ENCODE results near the gene FIG4.

The FIG4 gene

GRCh38 chr6:109793792-109794191 is 102.7 kb downstream of the FIG4 start:
- Histone ChIP-seq H3K9me3 (ENCODE audit: control insufficient read depth, low read length) (no peaks in the 10 kb centered on the region), H3K36me3 (ENCODE audit: control insufficient read depth, insufficient read depth, low read length) (no peaks in the 10 kb centered on the region), H3K4me1 (ENCODE audit: control insufficient read depth, insufficient read depth, low read length, poor library complexity, severe bottlenecking) (peaks cover 48% of the 10 kb centered on the region), H3K27ac (ENCODE audit: low read depth, low read length, severe bottlenecking) (peak overlapping the region; percentile 58), H3K4me3 (ENCODE audit: extremely low read depth, insufficient read depth, low read length, poor library complexity, severe bottlenecking) (no peak overlapping the region)
- 100% methylated on average over 1 of the region's 1 CpG; no CpG with 5 or more reads in 1 of the 2 experiments for WGBS, 2 experiments (ENCODE audit: insufficient coverage in 2 of 2)

- Histone ChIP-seq H3K27ac (ENCODE audit: low read depth, low read length, severe bottlenecking) (peak overlapping the region; percentile 58), H3K4me3 (ENCODE audit: extremely low read depth, insufficient read depth, low read length, poor library complexity, severe bottlenecking) (no peak overlapping the region), H3K36me3 (ENCODE audit: control insufficient read depth, insufficient read depth, low read length) (no peaks in the 10 kb centered on the region), H3K9me3 (ENCODE audit: control insufficient read depth, low read length) (no peaks in the 10 kb centered on the region), H3K4me1 (ENCODE audit: control insufficient read depth, insufficient read depth, low read length, poor library complexity, severe bottlenecking) (peaks cover 42% of the 10 kb centered on the region)
- WGBS, 2 experiments (ENCODE audit: insufficient coverage in 2 of 2) = 94 to 100% methylated on average over 2 to 3 of the region's 6 CpGs
Observed at GRCh38 chr6:109794201-109794923, 103.3 kb downstream of the FIG4 start.

GRCh38 chr6:109795994-109796555 is 105.0 kb downstream of the FIG4 start:
- peaks cover 33% of the 10 kb centered on the region for H3K4me1 ChIP-seq (ENCODE audit: control insufficient read depth, insufficient read depth, low read length, poor library complexity, severe bottlenecking)
- no peak overlapping the region for H3K4me3 ChIP-seq (ENCODE audit: extremely low read depth, insufficient read depth, low read length, poor library complexity, severe bottlenecking)
- WGBS, 2 experiments (ENCODE audit: insufficient coverage in 2 of 2) = 86 to 89% methylated on average over 4 of the region's 4 CpGs
- H3K36me3 ChIP-seq (ENCODE audit: control insufficient read depth, insufficient read depth, low read length) = no peaks in the 10 kb centered on the region
- no peak overlapping the region for H3K27ac ChIP-seq (ENCODE audit: low read depth, low read length, severe bottlenecking)
- no peaks in the 10 kb centered on the region for H3K9me3 ChIP-seq (ENCODE audit: control insufficient read depth, low read length)

GRCh38 chr6:109799129-109799528 is 108.0 kb downstream of the FIG4 start:
- 80% methylated on average over 2 of the region's 5 CpGs; no CpG with 5 or more reads in 1 of the 2 experiments for WGBS, 2 experiments (ENCODE audit: insufficient coverage in 2 of 2)
- no peak overlapping the region for H3K27ac ChIP-seq (ENCODE audit: low read depth, low read length, severe bottlenecking)
- H3K36me3 ChIP-seq (ENCODE audit: control insufficient read depth, insufficient read depth, low read length) = no peaks in the 10 kb centered on the region
- H3K9me3 ChIP-seq (ENCODE audit: control insufficient read depth, low read length) = no peaks in the 10 kb centered on the region
- H3K4me1 ChIP-seq (ENCODE audit: control insufficient read depth, insufficient read depth, low read length, poor library complexity, severe bottlenecking) = peaks cover 7% of the 10 kb centered on the region
- H3K4me3 ChIP-seq (ENCODE audit: extremely low read depth, insufficient read depth, low read length, poor library complexity, severe bottlenecking) = no peak overlapping the region

- WGBS, 2 experiments (ENCODE audit: insufficient coverage in 2 of 2) = 100% methylated on average over 2 of the region's 3 CpGs
- no peaks in the 10 kb centered on the region for H3K9me3 ChIP-seq (ENCODE audit: control insufficient read depth, low read length)
- no peak overlapping the region for H3K27ac ChIP-seq (ENCODE audit: low read depth, low read length, severe bottlenecking)
- peaks cover 3% of the 10 kb centered on the region for H3K4me1 ChIP-seq (ENCODE audit: control insufficient read depth, insufficient read depth, low read length, poor library complexity, severe bottlenecking)
- H3K36me3 ChIP-seq (ENCODE audit: control insufficient read depth, insufficient read depth, low read length) = no peaks in the 10 kb centered on the region
- no peak overlapping the region for H3K4me3 ChIP-seq (ENCODE audit: extremely low read depth, insufficient read depth, low read length, poor library complexity, severe bottlenecking)
Observed at GRCh38 chr6:109799664-109800063, 108.6 kb downstream of the FIG4 start.

GRCh38 chr6:109800771-109801170 is 109.7 kb downstream of the FIG4 start:
- H3K27ac ChIP-seq (ENCODE audit: low read depth, low read length, severe bottlenecking) = no peak overlapping the region
- H3K9me3 ChIP-seq (ENCODE audit: control insufficient read depth, low read length) = no peaks in the 10 kb centered on the region
- H3K4me3 ChIP-seq (ENCODE audit: extremely low read depth, insufficient read depth, low read length, poor library complexity, severe bottlenecking) = no peak overlapping the region
- peaks cover 3% of the 10 kb centered on the region for H3K4me1 ChIP-seq (ENCODE audit: control insufficient read depth, insufficient read depth, low read length, poor library complexity, severe bottlenecking)
- 92 to 100% methylated on average over 2 of the region's 2 CpGs for WGBS, 2 experiments (ENCODE audit: insufficient coverage in 2 of 2)
- H3K36me3 ChIP-seq (ENCODE audit: control insufficient read depth, insufficient read depth, low read length) = no peaks in the 10 kb centered on the region

- 71% methylated on average over 2 of the region's 2 CpGs for WGBS, 2 experiments (ENCODE audit: insufficient coverage in 2 of 2)
- no peaks in the 10 kb centered on the region for H3K36me3 ChIP-seq (ENCODE audit: control insufficient read depth, insufficient read depth, low read length)
- H3K27ac ChIP-seq (ENCODE audit: low read depth, low read length, severe bottlenecking) = no peak overlapping the region
- no peaks in the 10 kb centered on the region for H3K4me1 ChIP-seq (ENCODE audit: control insufficient read depth, insufficient read depth, low read length, poor library complexity, severe bottlenecking)
- no peak overlapping the region for H3K4me3 ChIP-seq (ENCODE audit: extremely low read depth, insufficient read depth, low read length, poor library complexity, severe bottlenecking)
- no peaks in the 10 kb centered on the region for H3K9me3 ChIP-seq (ENCODE audit: control insufficient read depth, low read length)
Observed at GRCh38 chr6:109801794-109802193, 110.7 kb downstream of the FIG4 start.

GRCh38 chr6:109804020-109804419 is 112.9 kb downstream of the FIG4 start:
- Histone ChIP-seq H3K9me3 (ENCODE audit: control insufficient read depth, low read length) (no peaks in the 10 kb centered on the region), H3K36me3 (ENCODE audit: control insufficient read depth, insufficient read depth, low read length) (no peaks in the 10 kb centered on the region), H3K4me3 (ENCODE audit: extremely low read depth, insufficient read depth, low read length, poor library complexity, severe bottlenecking) (no peak overlapping the region), H3K27ac (ENCODE audit: low read depth, low read length, severe bottlenecking) (no peak overlapping the region), H3K4me1 (ENCODE audit: control insufficient read depth, insufficient read depth, low read length, poor library complexity, severe bottlenecking) (no peaks in the 10 kb centered on the region)
- WGBS, 2 experiments (ENCODE audit: insufficient coverage in 2 of 2) = 100% methylated on average over 1 of the region's 1 CpG; no CpG with 5 or more reads in 1 of the 2 experiments

- no peaks in the 10 kb centered on the region for H3K4me1 ChIP-seq (ENCODE audit: control insufficient read depth, insufficient read depth, low read length, poor library complexity, severe bottlenecking)
- no peak overlapping the region for H3K4me3 ChIP-seq (ENCODE audit: extremely low read depth, insufficient read depth, low read length, poor library complexity, severe bottlenecking)
- no peaks in the 10 kb centered on the region for H3K9me3 ChIP-seq (ENCODE audit: control insufficient read depth, low read length)
- no peaks in the 10 kb centered on the region for H3K36me3 ChIP-seq (ENCODE audit: control insufficient read depth, insufficient read depth, low read length)
- no peak overlapping the region for H3K27ac ChIP-seq (ENCODE audit: low read depth, low read length, severe bottlenecking)
Observed at GRCh38 chr6:109807881-109808280, 116.8 kb downstream of the FIG4 start.

- no peak overlapping the region for H3K4me3 ChIP-seq (ENCODE audit: extremely low read depth, insufficient read depth, low read length, poor library complexity, severe bottlenecking)
- no peaks in the 10 kb centered on the region for H3K36me3 ChIP-seq (ENCODE audit: control insufficient read depth, insufficient read depth, low read length)
- WGBS, 2 experiments (ENCODE audit: insufficient coverage in 2 of 2) = 88% methylated on average over 1 of the region's 1 CpG; no CpG with 5 or more reads in 1 of the 2 experiments
- no peaks in the 10 kb centered on the region for H3K4me1 ChIP-seq (ENCODE audit: control insufficient read depth, insufficient read depth, low read length, poor library complexity, severe bottlenecking)
- no peaks in the 10 kb centered on the region for H3K9me3 ChIP-seq (ENCODE audit: control insufficient read depth, low read length)
- H3K27ac ChIP-seq (ENCODE audit: low read depth, low read length, severe bottlenecking) = no peak overlapping the region
Observed at GRCh38 chr6:109808837-109809236, 117.7 kb downstream of the FIG4 start.

- Histone ChIP-seq H3K27ac (ENCODE audit: low read depth, low read length, severe bottlenecking) (no peak overlapping the region), H3K9me3 (ENCODE audit: control insufficient read depth, low read length) (no peaks in the 10 kb centered on the region), H3K4me3 (ENCODE audit: extremely low read depth, insufficient read depth, low read length, poor library complexity, severe bottlenecking) (no peak overlapping the region), H3K36me3 (ENCODE audit: control insufficient read depth, insufficient read depth, low read length) (no peaks in the 10 kb centered on the region), H3K4me1 (ENCODE audit: control insufficient read depth, insufficient read depth, low read length, poor library complexity, severe bottlenecking) (no peaks in the 10 kb centered on the region)
- WGBS, 2 experiments (ENCODE audit: insufficient coverage in 2 of 2) = 87 to 94% methylated on average over 4 of the region's 4 CpGs
Observed at GRCh38 chr6:109815054-109815453, 124.0 kb downstream of the FIG4 start.

Data from mesodermal cell (in vitro differentiated cells).